Measurements from ENCODE around the gene FBXW7. TPM values are rescaled to one million over a fixed set of nuclear protein-coding genes. Genes with fewer than 3 reads are reported as not detected.

Gene FBXW7
- total RNA-seq, 1 experiment from 2014 or later, result 33.5 TPM

DNA sequence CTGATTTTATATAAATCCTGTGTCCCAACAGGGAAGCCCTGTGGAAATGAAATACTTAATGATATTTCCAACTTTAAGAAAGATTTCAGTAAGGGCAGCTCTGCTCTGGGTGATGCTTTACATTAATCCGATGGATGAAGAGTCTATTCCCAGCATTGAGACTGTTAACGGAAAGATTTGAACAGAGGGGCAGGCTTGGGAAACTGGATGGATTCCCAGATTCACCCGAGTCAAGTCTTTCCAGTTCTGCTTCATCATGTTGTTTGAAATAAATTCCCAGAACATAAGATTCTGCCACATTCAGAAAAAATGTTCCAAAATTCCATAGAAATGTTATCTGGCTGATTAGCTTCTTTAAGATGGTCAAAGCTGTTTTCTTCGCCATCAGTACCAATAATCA is 246.0 kb downstream of the FBXW7 start:
- H3K27me3 ChIP-seq (replicated peaks; ENCODE audit: insufficient read depth, low read depth, low read length, poor library complexity), result no peaks in the 10 kb centered on the region
- no peaks in the 10 kb centered on the region for H3K9me3 ChIP-seq (ENCODE audit: low read depth, low read length, poor library complexity, severe bottlenecking)
- no peak overlapping the region for H3K27ac ChIP-seq (ENCODE audit: low read depth, low read length, poor library complexity, severe bottlenecking)
- intact Hi-C loops (cut with micrococcal nuclease; ENCODE audit: unreplicated experiment), result no loop called here
- H3K4me3 ChIP-seq (ENCODE audit: low read depth, low read length, poor library complexity, severe bottlenecking), result no peak overlapping the region
- no peak for DNase-seq (ENCODE audit: low spot score)
- ChIA-PET CTCF (no interaction called here), POLR2A (ENCODE audit: low non-redundant PET) (no interaction called here)
- H3K36me3 ChIP-seq (ENCODE audit: insufficient read depth, low read length, poor library complexity, severe bottlenecking), result no peaks in the 10 kb centered on the region
- TF ChIP-seq EZH2 (IDR thresholded peaks at IDR 0.05; ENCODE audit: borderline replicate concordance, low read depth, low read length, poor library complexity, severe bottlenecking), result no peak
- TF ChIP-seq, protein P1, sequence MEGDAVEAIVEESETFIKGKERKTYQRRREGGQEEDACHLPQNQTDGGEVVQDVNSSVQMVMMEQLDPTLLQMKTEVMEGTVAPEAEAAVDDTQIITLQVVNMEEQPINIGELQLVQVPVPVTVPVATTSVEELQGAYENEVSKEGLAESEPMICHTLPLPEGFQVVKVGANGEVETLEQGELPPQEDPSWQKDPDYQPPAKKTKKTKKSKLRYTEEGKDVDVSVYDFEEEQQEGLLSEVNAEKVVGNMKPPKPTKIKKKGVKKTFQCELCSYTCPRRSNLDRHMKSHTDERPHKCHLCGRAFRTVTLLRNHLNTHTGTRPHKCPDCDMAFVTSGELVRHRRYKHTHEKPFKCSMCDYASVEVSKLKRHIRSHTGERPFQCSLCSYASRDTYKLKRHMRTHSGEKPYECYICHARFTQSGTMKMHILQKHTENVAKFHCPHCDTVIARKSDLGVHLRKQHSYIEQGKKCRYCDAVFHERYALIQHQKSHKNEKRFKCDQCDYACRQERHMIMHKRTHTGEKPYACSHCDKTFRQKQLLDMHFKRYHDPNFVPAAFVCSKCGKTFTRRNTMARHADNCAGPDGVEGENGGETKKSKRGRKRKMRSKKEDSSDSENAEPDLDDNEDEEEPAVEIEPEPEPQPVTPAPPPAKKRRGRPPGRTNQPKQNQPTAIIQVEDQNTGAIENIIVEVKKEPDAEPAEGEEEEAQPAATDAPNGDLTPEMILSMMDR (conservative IDR thresholded peaks at IDR 0.05; ENCODE audit: low read depth, low read length), result no peak
- BruUV-seq (replicated peaks), result no TSS peak
- no peaks in the 10 kb centered on the region for H3K4me1 ChIP-seq (ENCODE audit: insufficient read depth, low read length, poor library complexity, severe bottlenecking)

DNA sequence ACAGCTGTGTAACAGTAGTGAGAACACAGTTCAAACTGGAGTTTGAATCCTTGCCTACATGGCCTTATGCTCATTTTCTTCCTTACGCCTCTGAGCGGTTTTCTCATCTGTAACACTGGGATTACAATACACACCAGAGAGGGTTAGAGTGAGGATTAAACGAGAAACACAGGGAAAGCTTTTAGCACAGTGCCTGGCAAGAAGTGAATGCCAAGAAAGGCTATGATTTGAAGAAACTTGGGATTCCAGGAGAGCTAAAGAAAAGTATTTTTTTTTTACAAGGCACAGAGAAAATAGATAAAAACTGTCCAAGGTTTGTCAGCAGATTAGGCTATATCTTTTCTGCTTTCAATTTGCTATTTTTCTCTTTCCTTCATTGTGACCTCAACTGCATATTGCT is 246.4 kb downstream of the FBXW7 start:
- no TSS peak for BruUV-seq (replicated peaks)
- ChIA-PET CTCF (no interaction called here), POLR2A (ENCODE audit: low non-redundant PET) (no interaction called here)
- no peak overlapping the region for H3K27ac ChIP-seq (ENCODE audit: low read depth, low read length, poor library complexity, severe bottlenecking)
- no peak for DNase-seq (ENCODE audit: low spot score)
- H3K36me3 ChIP-seq (ENCODE audit: insufficient read depth, low read length, poor library complexity, severe bottlenecking), result no peaks in the 10 kb centered on the region
- no peaks in the 10 kb centered on the region for H3K9me3 ChIP-seq (ENCODE audit: low read depth, low read length, poor library complexity, severe bottlenecking)
- intact Hi-C loops (cut with micrococcal nuclease; ENCODE audit: unreplicated experiment), result no loop called here
- no peaks in the 10 kb centered on the region for H3K4me1 ChIP-seq (ENCODE audit: insufficient read depth, low read length, poor library complexity, severe bottlenecking)
- H3K4me3 ChIP-seq (ENCODE audit: low read depth, low read length, poor library complexity, severe bottlenecking), result no peak overlapping the region
- H3K27me3 ChIP-seq (replicated peaks; ENCODE audit: insufficient read depth, low read depth, low read length, poor library complexity), result no peaks in the 10 kb centered on the region
- TF ChIP-seq, protein P1 (conservative IDR thresholded peaks at IDR 0.05; ENCODE audit: low read depth, low read length), result no peak
- no peak for TF ChIP-seq EZH2 (IDR thresholded peaks at IDR 0.05; ENCODE audit: borderline replicate concordance, low read depth, low read length, poor library complexity, severe bottlenecking)

DNA sequence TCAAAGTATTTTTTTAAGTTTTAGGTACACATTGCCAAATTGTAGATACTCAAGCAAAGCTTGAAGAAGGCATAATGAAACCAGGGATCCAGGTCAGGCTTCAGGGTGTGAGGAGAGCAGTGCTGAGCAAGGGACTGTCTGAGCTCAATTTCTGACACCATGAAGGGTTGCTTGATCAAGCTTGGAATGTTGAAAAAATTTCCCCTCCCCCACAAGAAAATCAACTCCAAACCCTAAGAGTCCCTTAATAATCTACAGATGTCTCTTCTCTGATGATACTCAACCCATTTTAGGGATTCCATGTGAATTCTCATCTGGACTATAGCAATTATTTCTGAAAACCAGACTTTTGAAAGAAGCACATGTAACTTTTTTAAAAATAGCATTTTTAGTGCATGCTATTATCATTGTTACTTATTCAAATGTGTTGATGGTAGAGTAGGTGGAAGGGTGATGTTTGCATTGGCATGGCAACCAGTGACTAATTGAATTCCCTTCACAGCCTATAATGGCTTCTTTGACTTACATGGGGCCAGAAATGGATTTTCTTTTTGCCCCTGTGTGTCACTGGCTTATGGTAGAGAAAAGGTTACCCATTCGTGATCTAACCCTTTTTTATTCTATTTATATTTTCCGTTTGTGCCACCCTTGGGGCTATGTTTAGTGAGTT is 252.0 kb downstream of the FBXW7 start:
- H3K9me3 ChIP-seq (ENCODE audit: low read depth, low read length, poor library complexity, severe bottlenecking), result no peaks in the 10 kb centered on the region
- POLR2A ChIA-PET (ENCODE audit: low non-redundant PET), result no interaction called here
- TF ChIP-seq EZH2 (IDR thresholded peaks at IDR 0.05; ENCODE audit: borderline replicate concordance, low read depth, low read length, poor library complexity, severe bottlenecking), result no peak
- H3K27ac ChIP-seq (ENCODE audit: low read depth, low read length, poor library complexity, severe bottlenecking), result no peak overlapping the region
- no peaks in the 10 kb centered on the region for H3K36me3 ChIP-seq (ENCODE audit: insufficient read depth, low read length, poor library complexity, severe bottlenecking)
- H3K4me3 ChIP-seq (ENCODE audit: low read depth, low read length, poor library complexity, severe bottlenecking), result no peak overlapping the region
- CTCF ChIA-PET, result no interaction called here
- H3K4me1 ChIP-seq (ENCODE audit: insufficient read depth, low read length, poor library complexity, severe bottlenecking), result peaks cover under 1% of the 10 kb centered on the region
- BruUV-seq (replicated peaks), result no TSS peak
- no peaks in the 10 kb centered on the region for H3K27me3 ChIP-seq (replicated peaks; ENCODE audit: insufficient read depth, low read depth, low read length, poor library complexity)
- intact Hi-C loops (cut with micrococcal nuclease; ENCODE audit: unreplicated experiment), result no loop called here
- no peak for DNase-seq (ENCODE audit: low spot score)

DNA sequence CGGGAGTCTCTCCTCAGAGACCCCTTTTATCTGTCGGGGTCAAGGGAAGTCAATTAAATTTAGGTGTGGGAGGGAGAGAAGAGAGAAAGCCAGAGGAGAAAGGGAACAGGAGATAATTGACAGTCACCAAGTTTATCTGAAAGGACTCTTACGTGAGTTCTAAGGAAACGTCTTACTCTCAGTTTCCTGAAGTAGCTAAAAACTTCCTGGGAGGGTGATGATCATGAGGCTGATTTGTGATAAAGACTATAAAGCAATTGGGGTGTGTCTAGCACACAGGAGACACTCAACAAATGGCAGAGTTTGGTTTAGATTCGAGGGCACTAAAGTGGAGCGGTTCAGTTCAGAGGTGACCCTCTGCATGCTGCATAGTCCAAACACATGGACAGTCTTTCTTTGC is 254.1 kb downstream of the FBXW7 start:
- Histone ChIP-seq H3K36me3 (ENCODE audit: insufficient read depth, low read length, poor library complexity, severe bottlenecking) (no peaks in the 10 kb centered on the region), H3K27ac (ENCODE audit: low read depth, low read length, poor library complexity, severe bottlenecking) (no peak overlapping the region), H3K27me3 (replicated peaks; ENCODE audit: insufficient read depth, low read depth, low read length, poor library complexity) (no peaks in the 10 kb centered on the region), H3K4me3 (ENCODE audit: low read depth, low read length, poor library complexity, severe bottlenecking) (no peak overlapping the region), H3K4me1 (ENCODE audit: insufficient read depth, low read length, poor library complexity, severe bottlenecking) (peaks cover 6% of the 10 kb centered on the region), H3K9me3 (ENCODE audit: low read depth, low read length, poor library complexity, severe bottlenecking) (no peaks in the 10 kb centered on the region)
- TF ChIP-seq EZH2 (IDR thresholded peaks at IDR 0.05; ENCODE audit: borderline replicate concordance, low read depth, low read length, poor library complexity, severe bottlenecking), result no peak
- TF ChIP-seq, protein P1 (conservative IDR thresholded peaks at IDR 0.05; ENCODE audit: low read depth, low read length), result no peak
- ChIA-PET POLR2A (ENCODE audit: low non-redundant PET) (no interaction called here), CTCF (no interaction called here)
- no peak for DNase-seq (ENCODE audit: low spot score)
- no TSS peak for BruUV-seq (replicated peaks)
- intact Hi-C loops (cut with micrococcal nuclease; ENCODE audit: unreplicated experiment), result no loop called here
